Measurements from ENCODE around the gene ANXA4.

ANXA4 gene

DNA sequence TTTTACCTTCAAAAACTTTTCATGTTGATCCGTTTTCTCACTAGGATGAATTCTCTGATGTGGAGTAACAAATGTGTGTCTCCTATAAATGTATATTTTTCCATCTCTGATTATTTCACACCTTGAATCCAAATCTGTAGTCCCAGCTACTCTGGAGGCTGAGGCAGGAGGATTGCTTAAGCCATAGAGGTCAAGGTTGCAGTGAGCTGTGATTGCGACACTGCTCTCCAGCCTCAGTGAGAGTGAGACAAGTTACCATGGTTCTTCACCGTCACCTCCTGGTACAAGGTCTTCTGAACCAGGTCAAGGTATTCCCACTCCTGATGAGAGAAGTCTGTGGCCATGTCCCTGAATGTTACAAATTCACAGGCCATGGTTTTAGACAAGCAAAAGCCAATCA, 102.6 kb downstream of the ANXA4 start:
- no peak for DNase-seq
- ChIA-PET CTCF (no interaction called here), POLR2A (no interaction called here)
- Histone ChIP-seq H3K27me3 (replicated peaks in 2 of 5; ENCODE audit: control insufficient read depth in 4 of 5, insufficient read depth in 5 of 5, low read length in 4 of 5) (no peaks in the 10 kb centered on the region), H3K9me3 (ENCODE audit: control extremely low read depth in 1 of 5, control insufficient read depth in 4 of 5, insufficient read depth in 2 of 5, low read depth in 1 of 5, low read length in 4 of 5) (no peaks in the 10 kb centered on the region), H3K27ac (ENCODE audit: insufficient read depth in 1 of 2, low read depth in 1 of 2, low read length in 2 of 2, poor library complexity in 1 of 2, severe bottlenecking in 2 of 2) (no peak overlapping the region), H3K4me3 (ENCODE audit: control insufficient read depth in 1 of 7, extremely low read depth in 1 of 7, insufficient read depth in 4 of 7, low read depth in 2 of 7, low read length in 6 of 7) (no peak overlapping the region), H3K4me1 (ENCODE audit: control extremely low read depth in 1 of 4, control insufficient read depth in 4 of 4, insufficient read depth in 4 of 4, low read length in 3 of 4) (no peaks in the 10 kb centered on the region), H3K36me3 (ENCODE audit: control insufficient read depth in 4 of 4, insufficient read depth in 4 of 4, low read length in 3 of 4) (peaks cover 13 to 72% (median 38%) of the 10 kb centered on the region in 4 experiments)
- 96% methylated on average over 2 of the region's 3 CpGs for WGBS (ENCODE audit: insufficient coverage)

DNA sequence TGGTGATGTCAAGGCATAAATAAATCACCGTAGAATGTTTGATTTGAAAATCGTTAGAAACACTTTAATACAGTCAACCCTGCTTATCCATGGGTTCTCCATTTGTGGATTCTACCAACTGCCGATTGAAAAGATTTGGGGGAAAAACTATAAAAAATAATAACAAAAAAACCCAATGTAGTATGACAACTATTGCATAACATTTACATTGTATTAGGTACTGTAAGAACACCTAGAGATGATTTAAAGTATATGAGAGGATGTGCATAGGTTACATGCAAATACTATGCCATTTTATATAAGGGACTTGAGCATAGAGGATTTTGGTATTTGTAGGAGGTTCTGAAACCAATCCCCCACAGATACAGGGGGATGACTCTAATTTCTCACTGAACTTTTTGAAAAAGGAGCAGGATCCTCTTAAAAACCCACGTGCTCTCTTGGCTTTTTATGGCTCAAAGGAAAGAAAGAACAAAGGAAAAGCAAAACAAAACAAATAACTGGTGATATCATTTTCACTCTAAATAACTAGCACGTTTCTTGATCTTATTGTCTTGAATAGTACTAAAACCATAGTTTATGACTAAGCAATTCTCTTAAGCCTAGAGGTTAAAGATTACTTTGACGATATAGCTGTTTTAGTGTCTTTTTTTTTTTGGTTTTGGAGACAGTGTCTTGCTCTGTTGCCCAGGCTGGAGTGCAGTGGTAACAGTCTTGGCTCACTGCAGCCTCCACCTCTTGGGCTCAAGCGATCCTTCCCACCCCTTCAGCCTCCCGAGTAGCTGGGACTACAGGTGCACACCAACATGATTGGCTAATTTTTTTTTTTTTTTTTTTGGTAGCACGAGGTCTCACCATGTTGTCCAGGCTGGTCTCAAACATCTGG, 104.5 kb downstream of the ANXA4 start:
- H3K27ac ChIP-seq (ENCODE audit: insufficient read depth in 1 of 2, low read depth in 1 of 2, low read length in 2 of 2, poor library complexity in 1 of 2, severe bottlenecking in 2 of 2), result no peak overlapping the region
- no peak for DNase-seq
- H3K36me3 ChIP-seq (ENCODE audit: control insufficient read depth in 4 of 4, insufficient read depth in 4 of 4, low read length in 3 of 4), result peaks cover 21 to 73% (median 43%) of the 10 kb centered on the region in 4 experiments
- no peaks in the 10 kb centered on the region for H3K4me1 ChIP-seq (ENCODE audit: control extremely low read depth in 1 of 4, control insufficient read depth in 4 of 4, insufficient read depth in 4 of 4, low read length in 3 of 4)
- CTCF ChIA-PET, result interaction anchor here (0.6 kb wide), 1 partner anchor 80 kb away, joined by 3 read pairs; no protein-coding TSS in a partner anchor
- H3K9me3 ChIP-seq (ENCODE audit: control extremely low read depth in 1 of 5, control insufficient read depth in 4 of 5, insufficient read depth in 2 of 5, low read depth in 1 of 5, low read length in 4 of 5), result no peaks in the 10 kb centered on the region
- no peaks in the 10 kb centered on the region for H3K27me3 ChIP-seq (replicated peaks in 2 of 5; ENCODE audit: control insufficient read depth in 4 of 5, insufficient read depth in 5 of 5, low read length in 4 of 5)
- no peak overlapping the region for H3K4me3 ChIP-seq (ENCODE audit: control insufficient read depth in 1 of 7, extremely low read depth in 1 of 7, insufficient read depth in 4 of 7, low read depth in 2 of 7, low read length in 6 of 7)
- POLR2A ChIA-PET, result no interaction called here
- WGBS (ENCODE audit: insufficient coverage), result 90% methylated on average over 2 of the region's 9 CpGs

DNA sequence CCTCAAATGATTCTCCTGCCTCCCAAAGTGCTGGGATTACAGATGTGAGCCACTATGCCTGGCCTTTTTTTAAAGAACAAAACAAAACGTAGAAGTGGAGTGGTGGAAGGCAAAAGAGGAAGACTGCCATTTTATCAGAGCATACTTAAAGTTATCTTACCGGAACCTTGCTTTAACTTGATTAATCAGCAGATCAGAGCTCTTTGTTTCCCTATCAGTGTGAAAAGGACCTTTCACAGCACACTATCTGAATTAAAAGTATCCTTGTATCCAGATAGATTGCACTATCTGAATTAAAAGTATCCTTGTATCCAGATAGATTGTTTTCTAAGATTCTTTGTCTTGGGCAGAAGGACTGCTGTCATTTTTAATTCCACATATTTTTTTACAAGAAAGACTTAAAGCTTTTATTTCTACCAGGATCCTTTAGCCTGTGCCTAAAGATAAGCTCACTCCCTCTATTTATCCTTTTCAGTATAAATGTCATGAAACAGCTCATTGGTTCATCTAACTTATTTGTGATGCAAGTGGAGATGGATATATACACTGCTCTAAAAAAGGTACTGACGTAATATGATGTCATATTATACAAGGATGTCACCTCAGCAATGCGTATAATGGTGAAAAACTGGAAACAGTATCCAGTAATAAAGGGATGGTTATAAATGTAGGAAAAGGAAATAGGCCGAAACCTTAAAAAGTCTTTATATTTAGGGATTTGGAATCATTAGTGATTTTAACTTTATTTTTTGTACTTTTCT, 105.3 kb downstream of the ANXA4 start:
- H3K36me3 ChIP-seq (ENCODE audit: control insufficient read depth in 4 of 4, insufficient read depth in 4 of 4, low read length in 3 of 4), result peaks cover 24 to 72% (median 42%) of the 10 kb centered on the region in 4 experiments
- no peak overlapping the region for H3K4me3 ChIP-seq (ENCODE audit: control insufficient read depth in 1 of 7, extremely low read depth in 1 of 7, insufficient read depth in 4 of 7, low read depth in 2 of 7, low read length in 6 of 7)
- 74% methylated on average over 3 of the region's 5 CpGs for WGBS (ENCODE audit: insufficient coverage)
- CTCF ChIA-PET, result interaction anchor here (0.6 to 0.7 kb wide), 2 partner anchors 29 to 80 kb away, joined by 3 read pairs; no protein-coding TSS in a partner anchor
- peak in 1 of 3 donors; percentile 11 for DNase-seq
- no peaks in the 10 kb centered on the region for H3K27me3 ChIP-seq (replicated peaks in 2 of 5; ENCODE audit: control insufficient read depth in 4 of 5, insufficient read depth in 5 of 5, low read length in 4 of 5)
- H3K9me3 ChIP-seq (ENCODE audit: control extremely low read depth in 1 of 5, control insufficient read depth in 4 of 5, insufficient read depth in 2 of 5, low read depth in 1 of 5, low read length in 4 of 5), result no peaks in the 10 kb centered on the region
- POLR2A ChIA-PET, result no interaction called here
- H3K27ac ChIP-seq (ENCODE audit: insufficient read depth in 1 of 2, low read depth in 1 of 2, low read length in 2 of 2, poor library complexity in 1 of 2, severe bottlenecking in 2 of 2), result no peak overlapping the region
- H3K4me1 ChIP-seq (ENCODE audit: control extremely low read depth in 1 of 4, control insufficient read depth in 4 of 4, insufficient read depth in 4 of 4, low read length in 3 of 4), result no peaks in the 10 kb centered on the region

DNA sequence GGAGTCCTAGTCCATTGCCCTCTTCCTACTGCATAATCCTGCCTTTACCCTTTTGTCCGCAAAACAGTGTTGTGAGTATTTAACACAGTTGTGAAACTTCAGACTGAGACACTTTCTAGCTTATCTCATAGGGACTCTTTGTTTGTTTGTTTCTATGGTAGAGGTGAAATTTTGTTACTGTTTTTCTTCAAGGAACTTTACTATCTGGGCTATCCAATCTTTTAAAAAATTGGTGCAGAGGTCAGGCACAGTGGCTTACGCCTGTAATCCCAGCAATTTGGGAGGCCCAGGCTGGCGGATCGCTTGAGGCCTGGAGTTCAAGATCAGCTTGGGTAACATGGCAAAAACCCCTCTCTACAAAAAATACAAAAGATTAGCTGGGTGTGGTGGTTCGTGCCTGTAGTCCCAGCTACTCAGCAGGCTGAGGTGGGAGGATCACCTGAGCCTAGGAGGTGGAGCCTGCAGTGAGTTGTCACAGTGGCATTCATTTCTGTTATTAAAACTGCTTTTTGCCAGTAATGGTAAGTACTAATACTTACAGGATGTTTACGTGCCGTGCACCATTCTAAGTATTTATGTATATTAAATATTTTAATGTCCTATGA, 106.4 kb downstream of the ANXA4 start:
- WGBS (ENCODE audit: insufficient coverage), result 100% methylated on average over 1 of the region's 7 CpGs
- Histone ChIP-seq H3K4me3 (ENCODE audit: control insufficient read depth in 1 of 7, extremely low read depth in 1 of 7, insufficient read depth in 4 of 7, low read depth in 2 of 7, low read length in 6 of 7) (no peak overlapping the region), H3K4me1 (ENCODE audit: control extremely low read depth in 1 of 4, control insufficient read depth in 4 of 4, insufficient read depth in 4 of 4, low read length in 3 of 4) (no peaks in the 10 kb centered on the region), H3K9me3 (ENCODE audit: control extremely low read depth in 1 of 5, control insufficient read depth in 4 of 5, insufficient read depth in 2 of 5, low read depth in 1 of 5, low read length in 4 of 5) (no peaks in the 10 kb centered on the region), H3K27me3 (replicated peaks in 2 of 5; ENCODE audit: control insufficient read depth in 4 of 5, insufficient read depth in 5 of 5, low read length in 4 of 5) (no peaks in the 10 kb centered on the region), H3K27ac (ENCODE audit: insufficient read depth in 1 of 2, low read depth in 1 of 2, low read length in 2 of 2, poor library complexity in 1 of 2, severe bottlenecking in 2 of 2) (peak overlapping the region in 1 of 2 experiments; percentile 34), H3K36me3 (ENCODE audit: control insufficient read depth in 4 of 4, insufficient read depth in 4 of 4, low read length in 3 of 4) (peaks cover 26 to 74% (median 42%) of the 10 kb centered on the region in 4 experiments)
- CTCF ChIA-PET, result no interaction called here
- DNase-seq, result no peak
- POLR2A ChIA-PET, result no interaction called here

DNA sequence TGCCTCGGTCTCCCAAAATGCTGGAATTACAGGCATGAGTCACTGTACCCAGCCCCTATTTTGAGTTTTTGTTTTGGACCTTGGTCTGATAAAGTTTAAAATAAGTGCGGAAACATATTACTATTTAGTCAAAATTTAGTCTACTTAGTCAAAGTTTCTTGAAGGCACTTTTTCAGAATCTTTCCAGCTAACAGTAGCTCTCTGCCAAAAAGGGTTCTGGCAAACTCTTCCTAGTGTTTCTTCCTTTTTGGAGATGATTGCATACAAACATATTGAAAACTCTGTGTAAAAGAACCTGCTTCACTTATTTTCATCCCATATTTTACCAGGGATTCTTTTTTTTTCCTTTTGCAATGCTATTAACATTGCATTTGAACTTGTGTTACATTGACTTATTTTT, 116.3 kb downstream of the ANXA4 start:
- no peak for DNase-seq
- 100% methylated on average over 1 of the region's 2 CpGs for WGBS (ENCODE audit: insufficient coverage)
- H3K9me3 ChIP-seq (ENCODE audit: control extremely low read depth in 1 of 5, control insufficient read depth in 4 of 5, insufficient read depth in 2 of 5, low read depth in 1 of 5, low read length in 4 of 5), result no peaks in the 10 kb centered on the region
- ChIA-PET POLR2A (interaction anchor here (1.0 kb wide), 1 partner anchor 215 kb away, joined by 3 read pairs; the partner anchor contains the start of gene AAK1), CTCF (no interaction called here)
- no peak overlapping the region for H3K4me3 ChIP-seq (ENCODE audit: control insufficient read depth in 1 of 7, extremely low read depth in 1 of 7, insufficient read depth in 4 of 7, low read depth in 2 of 7, low read length in 6 of 7)
- H3K27me3 ChIP-seq (replicated peaks in 2 of 5; ENCODE audit: control insufficient read depth in 4 of 5, insufficient read depth in 5 of 5, low read length in 4 of 5), result no peaks in the 10 kb centered on the region
- no peaks in the 10 kb centered on the region for H3K4me1 ChIP-seq (ENCODE audit: control extremely low read depth in 1 of 4, control insufficient read depth in 4 of 4, insufficient read depth in 4 of 4, low read length in 3 of 4)
- H3K36me3 ChIP-seq (ENCODE audit: control insufficient read depth in 4 of 4, insufficient read depth in 4 of 4, low read length in 3 of 4), result peaks cover 12 to 29% (median 20%) of the 10 kb centered on the region in 4 experiments
- H3K27ac ChIP-seq (ENCODE audit: insufficient read depth in 1 of 2, low read depth in 1 of 2, low read length in 2 of 2, poor library complexity in 1 of 2, severe bottlenecking in 2 of 2), result no peak overlapping the region

DNA sequence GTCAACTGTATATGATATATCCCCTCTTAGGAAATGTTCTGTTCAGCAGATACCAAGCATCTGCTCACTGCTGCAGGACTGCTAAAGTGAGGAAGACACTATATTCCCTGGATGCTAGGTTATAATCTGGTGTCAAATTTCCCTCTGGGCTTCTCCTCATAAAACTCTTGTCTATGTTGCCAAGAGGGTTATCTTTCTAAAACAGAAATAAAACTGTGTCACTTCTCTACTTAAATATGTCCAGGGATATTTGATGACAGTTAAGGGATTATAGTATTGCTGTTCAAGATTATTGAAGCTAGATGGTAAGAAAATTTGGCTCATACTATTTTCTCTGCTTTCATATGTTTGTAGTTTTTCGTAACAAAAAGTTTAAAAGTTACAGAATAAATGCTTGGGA, 121.4 kb downstream of the ANXA4 start:
- CTCF ChIA-PET, result interaction anchor here (0.6 to 1.0 kb wide), 2 partner anchors 16 to 69 kb away, joined by 4 to 6 read pairs; no protein-coding TSS in a partner anchor
- POLR2A ChIA-PET, result interaction anchor here (0.6 kb wide), 1 partner anchor 207 kb away, joined by 5 read pairs; no protein-coding TSS in a partner anchor
- Histone ChIP-seq H3K9me3 (ENCODE audit: control extremely low read depth in 1 of 5, control insufficient read depth in 4 of 5, insufficient read depth in 2 of 5, low read depth in 1 of 5, low read length in 4 of 5) (no peaks in the 10 kb centered on the region), H3K36me3 (ENCODE audit: control insufficient read depth in 4 of 4, insufficient read depth in 4 of 4, low read length in 3 of 4) (peaks cover 12 to 50% (median 35%) of the 10 kb centered on the region in 4 experiments), H3K4me1 (ENCODE audit: control extremely low read depth in 1 of 4, control insufficient read depth in 4 of 4, insufficient read depth in 4 of 4, low read length in 3 of 4) (no peaks in the 10 kb centered on the region), H3K4me3 (ENCODE audit: control insufficient read depth in 1 of 7, extremely low read depth in 1 of 7, insufficient read depth in 4 of 7, low read depth in 2 of 7, low read length in 6 of 7) (no peak overlapping the region), H3K27ac (ENCODE audit: insufficient read depth in 1 of 2, low read depth in 1 of 2, low read length in 2 of 2, poor library complexity in 1 of 2, severe bottlenecking in 2 of 2) (no peak overlapping the region), H3K27me3 (replicated peaks in 2 of 5; ENCODE audit: control insufficient read depth in 4 of 5, insufficient read depth in 5 of 5, low read length in 4 of 5) (no peaks in the 10 kb centered on the region)
- WGBS (ENCODE audit: insufficient coverage), result 100% methylated on average over 1 of the region's 1 CpG
- no peak for DNase-seq

All from common myeloid progenitor, CD34-positive (primary cell).